HG03575 (cell line): ENCODE results near the gene CACNA1G.

Experiments
- ATAC-seq: cut with Tn5 transposase; IDR thresholded peaks from one replicate; pipeline ENCODE4 v1.9.1; 2021; ENCODE audit not compliant: unreplicated experiment, insufficient number of reproducible peaks, low FRiP score; ENCODE audit errors: extremely low read depth

The CACNA1G gene

GRCh38 chr17:50624321-50624934 lies 63.9 kb downstream of the CACNA1G start:
- ATAC-seq = no peak

- no peak for ATAC-seq
Measured at GRCh38 chr17:50625032-50625871, 64.7 kb downstream of the CACNA1G start.

DNA sequence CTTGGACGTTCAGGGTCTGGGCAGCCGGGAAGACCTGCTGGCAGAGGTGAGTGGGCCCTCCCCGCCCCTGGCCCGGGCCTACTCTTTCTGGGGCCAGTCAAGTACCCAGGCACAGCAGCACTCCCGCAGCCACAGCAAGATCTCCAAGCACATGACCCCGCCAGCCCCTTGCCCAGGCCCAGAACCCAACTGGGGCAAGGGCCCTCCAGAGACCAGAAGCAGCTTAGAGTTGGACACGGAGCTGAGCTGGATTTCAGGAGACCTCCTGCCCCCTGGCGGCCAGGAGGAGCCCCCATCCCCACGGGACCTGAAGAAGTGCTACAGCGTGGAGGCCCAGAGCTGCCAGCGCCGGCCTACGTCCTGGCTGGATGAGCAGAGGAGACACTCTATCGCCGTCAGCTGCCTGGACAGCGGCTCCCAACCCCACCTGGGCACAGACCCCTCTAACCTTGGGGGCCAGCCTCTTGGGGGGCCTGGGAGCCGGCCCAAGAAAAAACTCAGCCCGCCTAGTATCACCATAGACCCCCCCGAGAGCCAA lies 65.6 kb downstream of the CACNA1G start:
- ATAC-seq = no peak

- ATAC-seq = no peak
Measured at GRCh38 chr17:50627036-50627781, 66.7 kb downstream of the CACNA1G start.

- no peak for ATAC-seq
Measured at GRCh38 chr17:50627782-50628601, 67.5 kb downstream of the CACNA1G start.

- ATAC-seq = no peak
Measured at GRCh38 chr17:50629902-50630301, 69.4 kb downstream of the CACNA1G start.

- ATAC-seq = no peak
Measured at GRCh38 chr17:50630524-50631194, 70.1 kb downstream of the CACNA1G start.

DNA sequence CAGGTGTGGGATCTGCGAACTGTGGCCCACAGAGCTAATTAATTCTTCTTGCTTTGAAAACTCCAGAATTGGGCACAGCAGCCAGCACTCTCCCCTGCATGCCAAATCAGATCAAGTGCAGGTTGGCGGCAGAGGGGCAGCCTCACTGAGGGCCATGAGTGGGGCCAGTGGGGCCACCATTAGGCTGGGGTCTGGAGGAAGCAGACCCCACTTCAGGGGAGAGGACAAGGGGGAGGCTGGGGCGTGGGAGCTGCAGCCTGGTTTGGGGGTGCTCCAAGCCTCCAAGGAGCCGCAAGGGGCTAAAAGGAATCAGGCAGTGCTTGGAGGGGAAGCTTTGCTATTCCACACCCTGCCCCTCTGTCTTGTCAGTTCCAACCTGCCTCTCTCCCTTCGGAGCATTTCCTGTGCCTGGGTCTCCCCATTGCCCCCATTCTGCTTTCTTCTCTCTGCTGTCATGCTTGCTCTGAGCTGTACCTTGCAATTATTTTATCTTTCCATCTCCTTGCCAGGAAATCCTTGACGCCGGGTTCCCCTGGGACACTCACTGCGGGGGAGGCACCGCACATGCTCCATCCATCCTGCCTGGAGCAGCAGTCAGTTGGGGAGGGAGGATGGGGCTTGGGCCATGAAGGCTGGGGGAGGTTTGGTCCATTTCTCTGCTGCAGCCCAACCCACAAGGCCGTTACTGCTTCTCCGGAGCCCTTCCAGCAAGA lies 70.8 kb downstream of the CACNA1G start:
- ATAC-seq = no peak

GRCh38 chr17:50631908-50632571 lies 71.5 kb downstream of the CACNA1G start:
- ATAC-seq = no peak

DNA sequence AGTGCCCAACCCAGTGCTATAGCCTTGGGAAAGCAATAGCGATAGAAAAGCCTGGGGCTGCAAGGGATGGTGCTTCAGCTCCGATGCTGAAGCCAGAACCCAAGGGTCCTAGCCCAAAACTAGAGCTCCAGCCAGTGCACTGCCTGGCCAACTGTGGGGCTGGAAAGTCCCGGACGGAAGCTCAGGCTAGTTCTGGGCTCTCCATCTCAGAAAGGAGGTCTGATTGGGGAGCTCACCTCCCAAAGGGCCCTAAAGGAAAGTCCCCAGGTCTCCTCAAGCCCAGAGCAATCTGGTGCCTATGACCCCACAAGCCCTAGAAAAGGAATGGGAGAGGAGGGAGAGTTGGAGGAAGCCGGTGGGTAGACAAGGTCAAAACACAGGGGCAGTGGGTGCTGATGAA lies 72.1 kb downstream of the CACNA1G start:
- ATAC-seq = no peak

GRCh38 chr17:50633683-50634082 lies 73.2 kb downstream of the CACNA1G start:
- ATAC-seq = no peak

DNA sequence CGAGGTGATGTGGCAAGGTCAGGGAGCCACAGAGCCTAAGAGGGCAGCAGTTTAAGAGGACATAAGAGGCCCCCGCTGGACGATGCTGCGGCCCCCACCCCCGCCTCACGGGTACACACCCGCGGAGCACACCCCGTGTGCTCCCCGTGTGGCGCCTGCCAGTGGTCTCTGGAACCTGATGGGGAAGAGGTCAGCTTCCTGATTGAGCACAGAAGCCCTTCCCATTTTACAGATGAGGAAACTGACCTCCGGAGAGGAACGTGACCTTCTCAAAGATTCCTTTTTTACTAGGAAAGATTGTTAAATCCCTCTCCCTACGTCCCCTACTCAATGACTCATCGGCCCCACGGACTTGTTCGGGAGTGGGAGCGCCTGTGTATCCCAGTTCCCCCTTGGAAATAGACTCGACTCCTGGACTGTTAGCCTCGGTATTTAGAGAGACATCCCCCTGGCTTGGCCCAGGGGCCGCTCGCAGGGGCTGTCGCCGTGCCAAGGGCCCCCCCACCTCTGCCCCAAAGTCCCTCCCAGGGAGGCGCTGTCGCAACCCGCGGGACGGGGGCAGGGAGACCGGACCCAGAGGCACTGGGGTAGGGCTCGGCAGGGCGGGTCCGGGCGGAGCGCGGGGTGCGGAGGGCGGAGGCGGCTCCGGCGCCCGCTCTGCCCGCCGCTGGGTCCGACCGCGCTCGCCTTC lies 73.9 kb downstream of the CACNA1G start, which contains the start of gene ABCC3:
TSS of gene ABCC3 (plus strand) at position 658 of the 691 bp plus-strand sequence. CDS start 56 bp downstream, outside the sequence.
- no peak for ATAC-seq

DNA sequence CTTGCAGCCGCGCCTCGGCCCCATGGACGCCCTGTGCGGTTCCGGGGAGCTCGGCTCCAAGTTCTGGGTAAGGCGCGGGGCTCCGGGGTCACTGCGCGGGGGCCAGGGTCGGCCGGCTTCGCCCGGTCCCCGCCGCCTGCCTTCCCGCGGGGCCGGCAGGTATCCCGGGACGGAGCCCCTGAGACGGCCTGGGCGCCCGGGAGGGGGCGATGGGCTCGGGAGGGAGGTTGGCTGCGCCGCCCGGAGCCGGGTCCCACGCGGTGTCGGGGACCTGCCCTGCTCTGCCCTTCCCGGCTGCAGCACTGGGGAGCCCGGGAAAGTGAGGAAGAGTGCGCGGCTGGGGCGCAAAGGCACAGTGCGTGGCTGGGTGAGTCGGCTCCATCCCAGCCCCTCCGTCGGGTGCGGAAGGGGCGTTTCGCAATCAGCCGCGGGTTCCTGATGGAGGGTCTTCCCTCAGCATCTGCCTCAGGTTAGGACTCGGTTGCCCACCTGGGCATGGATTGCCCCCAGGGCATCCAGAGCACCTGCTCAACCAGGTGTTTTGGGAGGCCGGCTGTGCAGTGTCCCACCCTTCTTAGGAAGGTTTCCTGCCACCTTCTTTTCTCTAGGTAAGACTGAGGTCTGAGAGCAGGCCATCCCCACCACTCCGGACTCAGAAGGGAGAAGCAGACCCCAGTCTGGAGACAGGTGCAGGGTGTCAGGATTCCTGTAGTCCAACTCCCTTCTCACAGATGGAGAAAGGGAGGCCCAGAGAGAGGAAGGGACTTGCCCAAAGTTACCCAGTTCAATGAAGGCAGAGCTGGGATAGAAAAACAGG lies 74.6 kb downstream of the CACNA1G start:
- no peak for ATAC-seq

DNA sequence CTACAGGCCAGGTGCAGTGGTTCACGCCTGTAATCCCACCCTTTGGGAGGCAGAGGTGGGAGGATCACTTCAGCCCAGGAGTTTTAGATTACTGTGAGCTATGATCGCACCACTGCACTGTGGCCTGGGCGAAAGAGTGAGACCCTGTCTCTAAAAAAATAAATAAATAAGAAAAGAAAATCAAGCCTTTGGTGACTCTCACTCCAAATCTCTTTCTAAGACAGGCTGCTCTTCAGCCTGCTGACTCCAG lies 75.1 kb downstream of the CACNA1G start:
- no peak for ATAC-seq

DNA sequence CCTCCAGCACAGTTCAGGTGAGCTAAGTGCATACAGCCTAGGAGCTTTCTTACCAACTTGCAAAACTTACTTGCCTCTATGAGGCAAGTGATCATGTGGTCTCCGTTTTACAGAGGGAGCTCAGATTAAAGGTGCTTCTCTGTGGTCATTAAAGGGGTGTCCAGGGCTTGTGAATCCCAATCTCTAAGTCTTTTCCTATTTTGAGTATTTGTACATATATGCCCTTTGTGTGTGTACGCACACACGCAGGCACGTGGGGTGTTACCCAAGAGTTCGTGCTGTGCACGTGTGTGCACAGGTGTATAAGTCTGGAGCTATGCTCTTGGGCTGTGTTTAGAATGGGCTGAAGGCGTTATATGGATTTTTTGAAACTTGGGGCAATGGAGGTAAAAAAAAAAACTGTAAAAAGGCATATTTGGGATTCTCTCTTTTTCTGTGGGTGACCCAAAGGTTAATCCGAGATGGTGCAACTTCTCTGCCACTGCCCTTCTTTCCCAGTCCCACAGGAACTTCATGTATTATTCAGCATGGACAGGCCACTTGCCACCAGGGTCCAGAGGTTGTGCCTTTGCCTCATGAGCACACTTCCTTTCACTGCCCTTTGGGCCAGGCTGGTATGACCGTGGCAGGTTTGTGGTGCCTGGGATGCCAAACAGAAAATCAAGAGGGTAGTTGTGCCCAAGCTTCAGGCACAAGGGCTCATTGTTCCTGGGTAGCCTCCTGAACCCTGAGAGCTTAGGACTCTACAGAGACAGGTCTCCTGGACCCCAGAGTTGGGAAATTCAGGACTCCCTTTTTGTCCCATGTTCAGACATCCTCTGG lies 75.7 kb downstream of the CACNA1G start:
- ATAC-seq = no peak
